GM21390 (cell line): ENCODE results near the gene ACOT7.
"Not testable (repeated sequence)": the region's sequence is repeated elsewhere in the genome, so short reads cannot be mapped to it uniquely, and the experiment has no call there.

ENCODE experiments used
- ATAC-seq: cut with Tn5 transposase; IDR thresholded peaks from one replicate; pipeline ENCODE4 v1.9.1; 2021; ENCODE audit not compliant: unreplicated experiment

The ACOT7 gene, protein sequence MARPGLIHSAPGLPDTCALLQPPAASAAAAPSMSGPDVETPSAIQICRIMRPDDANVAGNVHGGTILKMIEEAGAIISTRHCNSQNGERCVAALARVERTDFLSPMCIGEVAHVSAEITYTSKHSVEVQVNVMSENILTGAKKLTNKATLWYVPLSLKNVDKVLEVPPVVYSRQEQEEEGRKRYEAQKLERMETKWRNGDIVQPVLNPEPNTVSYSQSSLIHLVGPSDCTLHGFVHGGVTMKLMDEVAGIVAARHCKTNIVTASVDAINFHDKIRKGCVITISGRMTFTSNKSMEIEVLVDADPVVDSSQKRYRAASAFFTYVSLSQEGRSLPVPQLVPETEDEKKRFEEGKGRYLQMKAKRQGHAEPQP

DNA sequence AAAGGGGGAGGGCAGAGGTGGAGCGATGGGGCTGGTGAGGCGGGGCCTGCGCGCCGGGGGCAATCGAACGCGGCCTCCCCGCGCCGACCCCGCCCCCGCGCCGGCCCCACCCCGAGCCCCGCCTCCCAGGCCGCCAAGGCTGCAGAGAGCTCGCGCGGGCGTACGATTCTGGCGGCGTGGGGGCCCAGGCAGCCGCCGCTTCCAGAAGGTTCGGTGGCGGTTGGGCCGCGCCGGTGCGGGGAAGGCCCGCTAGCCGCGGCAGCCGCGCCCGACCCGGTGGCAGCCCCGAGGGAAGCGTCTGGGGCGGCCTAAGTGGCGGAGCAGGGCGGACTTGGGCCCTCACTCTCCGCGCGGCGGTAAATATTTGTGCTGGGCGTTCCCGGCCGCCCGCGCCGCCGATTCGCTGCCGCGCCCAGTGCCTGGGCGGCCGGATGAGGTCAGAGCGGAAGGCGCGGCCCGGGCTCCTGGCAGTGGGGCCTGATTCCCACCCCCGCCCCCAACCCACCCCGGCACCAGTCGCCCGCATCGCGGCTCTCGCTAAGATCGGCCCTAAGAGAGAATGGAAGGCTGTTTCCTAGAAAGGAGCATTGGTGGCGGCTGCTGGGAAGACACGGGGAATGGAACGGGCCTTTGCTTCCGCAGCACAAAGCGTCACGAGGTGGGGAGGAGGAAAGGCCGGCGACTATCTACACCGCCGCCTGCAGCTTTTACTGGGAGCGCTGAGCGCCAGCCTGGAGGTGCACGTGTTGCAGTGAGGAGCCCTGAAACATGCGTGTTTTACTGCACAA, at the start of gene ACOT7:
Gene ACOT7 (minus strand): TSS at position 368 of the 788 bp plus-strand sequence. CDS start 368 bp downstream, outside the sequence.
- ATAC-seq, result peak; percentile 76

DNA sequence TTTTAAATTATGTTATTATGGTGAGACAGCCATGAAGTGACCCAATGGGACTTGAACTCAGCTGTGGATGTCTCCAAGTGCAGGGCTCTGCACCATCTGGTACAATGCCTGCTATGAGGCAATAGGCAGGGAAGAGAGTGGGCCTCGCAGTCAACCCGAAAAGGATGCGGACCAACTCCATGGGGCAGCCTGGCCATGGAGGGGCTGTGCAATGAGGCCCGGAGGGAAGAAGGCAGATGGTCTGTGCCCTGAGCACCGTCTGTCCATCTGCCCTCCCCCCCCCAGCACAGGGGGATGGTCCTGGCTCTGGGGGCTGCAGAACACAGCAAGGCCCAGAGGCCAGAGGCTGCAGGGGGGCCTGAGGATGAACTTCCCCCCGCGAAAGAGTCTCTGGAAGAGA, 48.0 kb upstream of the ACOT7 start:
- ATAC-seq, result no peak

DNA sequence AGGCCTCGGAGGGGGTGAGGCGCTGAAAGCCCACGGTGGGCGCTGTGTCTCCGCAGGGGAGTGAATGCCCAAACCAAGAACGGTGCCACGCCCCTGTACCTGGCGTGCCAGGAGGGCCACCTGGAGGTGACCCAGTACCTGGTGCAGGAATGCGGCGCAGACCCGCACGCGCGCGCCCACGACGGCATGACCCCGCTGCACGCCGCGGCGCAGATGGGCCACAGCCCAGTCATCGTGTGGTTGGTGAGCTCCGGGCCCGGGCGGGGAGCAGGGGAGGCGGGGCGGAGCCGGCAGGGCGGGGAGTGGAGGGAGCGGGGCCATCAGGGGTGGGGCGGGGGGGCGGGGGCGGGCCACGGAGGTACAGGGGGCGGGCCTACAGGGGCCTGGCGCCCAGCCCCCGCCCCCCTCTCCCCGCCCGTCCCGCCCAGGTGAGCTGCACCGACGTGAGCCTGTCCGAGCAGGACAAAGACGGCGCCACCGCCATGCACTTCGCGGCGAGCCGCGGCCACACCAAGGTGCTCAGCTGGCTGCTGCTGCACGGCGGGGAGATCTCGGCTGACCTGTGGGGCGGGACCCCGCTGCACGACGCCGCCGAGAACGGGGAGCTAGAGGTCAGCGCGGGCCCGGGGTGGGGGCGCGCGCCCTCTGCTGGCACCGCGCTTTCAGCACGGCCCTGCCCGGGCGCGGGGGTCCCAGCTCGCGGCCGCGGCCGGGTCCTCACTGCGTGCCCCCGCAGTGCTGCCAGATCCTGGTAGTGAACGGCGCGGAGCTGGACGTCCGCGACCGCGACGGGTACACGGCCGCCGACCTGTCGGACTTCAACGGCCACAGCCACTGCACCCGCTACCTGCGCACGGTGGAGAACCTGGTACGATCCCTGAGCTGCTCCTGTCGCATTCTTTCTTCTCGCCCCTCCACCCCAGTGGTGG, 46.9 kb upstream of the ACOT7 start:
- ATAC-seq, result no peak

DNA sequence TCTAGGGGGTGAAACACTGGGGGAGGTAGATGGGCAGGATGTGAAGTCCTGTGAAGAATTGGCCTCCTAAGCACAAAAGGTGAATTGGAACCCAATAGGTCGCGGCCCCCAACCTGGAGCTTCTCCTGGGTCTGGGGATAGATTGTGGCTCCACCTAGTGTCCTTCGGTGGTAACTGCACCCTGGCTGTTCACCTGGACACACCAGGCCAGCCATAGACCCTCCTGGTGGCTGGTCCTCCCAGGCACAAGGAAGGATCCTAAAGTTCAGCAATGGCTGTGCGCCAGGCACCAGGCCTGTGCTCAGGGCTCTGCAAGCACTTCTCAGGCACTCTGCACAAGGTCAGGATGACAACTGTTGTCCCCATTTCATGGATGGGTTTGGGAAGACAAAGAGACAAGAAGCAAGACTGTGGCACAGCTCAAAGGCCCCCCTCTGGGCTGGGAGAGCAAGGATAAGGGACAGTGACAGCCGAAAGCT, 44.5 kb upstream of the ACOT7 start:
- ATAC-seq, result no peak

DNA sequence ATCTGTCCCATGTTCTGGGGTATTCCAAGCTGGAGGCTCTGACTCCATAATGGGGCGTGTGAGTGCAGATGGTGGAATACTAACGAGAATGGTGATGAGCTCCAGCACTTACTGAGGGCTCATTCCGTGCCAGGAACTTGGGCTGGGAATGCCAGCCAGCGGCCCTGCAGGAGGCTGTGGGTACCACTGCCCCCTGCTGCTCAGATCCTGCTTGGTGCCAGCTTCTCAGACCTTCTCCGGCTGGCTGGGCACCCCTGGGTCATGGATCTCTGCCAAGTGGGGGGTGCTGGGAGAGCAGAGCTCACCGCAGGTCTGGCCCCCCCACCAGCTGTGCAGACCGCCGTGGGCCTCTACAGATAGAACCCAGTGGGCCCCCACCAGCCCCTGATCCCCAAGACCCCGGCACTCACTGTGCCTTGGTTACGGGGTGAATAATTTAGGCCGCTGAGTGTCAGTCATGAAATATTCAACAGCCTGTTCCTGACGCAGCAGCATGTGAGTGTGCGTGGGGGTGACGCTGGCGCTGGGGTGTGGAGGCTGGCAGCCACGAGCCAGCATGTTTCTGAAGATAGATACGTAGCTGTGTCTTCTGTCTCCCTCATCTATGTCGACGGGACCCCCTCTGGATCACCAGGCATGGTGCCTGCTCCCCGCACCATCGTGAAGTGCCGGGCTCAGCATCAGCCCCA, 43.6 kb upstream of the ACOT7 start:
- ATAC-seq, result not testable (repeated sequence)

DNA sequence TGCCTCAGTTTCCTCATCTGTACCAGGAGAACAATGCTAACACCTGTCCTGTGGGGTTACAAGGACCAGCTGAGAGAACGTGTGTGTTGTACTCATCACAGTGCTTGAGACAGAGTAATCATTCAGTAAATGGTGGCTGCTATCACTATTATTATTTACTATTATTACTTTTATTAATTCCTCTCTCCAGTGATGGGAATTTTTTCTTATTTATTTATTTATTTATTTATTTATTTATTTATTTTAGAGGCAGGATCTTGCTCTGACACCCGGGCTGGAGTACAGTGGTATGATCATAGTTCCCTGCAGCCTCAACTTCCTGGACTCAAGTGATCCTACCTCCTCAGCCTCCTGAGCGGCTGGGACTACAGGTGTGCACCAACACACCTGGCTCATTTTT, 42.7 kb upstream of the ACOT7 start:
- ATAC-seq, result not testable (repeated sequence)

DNA sequence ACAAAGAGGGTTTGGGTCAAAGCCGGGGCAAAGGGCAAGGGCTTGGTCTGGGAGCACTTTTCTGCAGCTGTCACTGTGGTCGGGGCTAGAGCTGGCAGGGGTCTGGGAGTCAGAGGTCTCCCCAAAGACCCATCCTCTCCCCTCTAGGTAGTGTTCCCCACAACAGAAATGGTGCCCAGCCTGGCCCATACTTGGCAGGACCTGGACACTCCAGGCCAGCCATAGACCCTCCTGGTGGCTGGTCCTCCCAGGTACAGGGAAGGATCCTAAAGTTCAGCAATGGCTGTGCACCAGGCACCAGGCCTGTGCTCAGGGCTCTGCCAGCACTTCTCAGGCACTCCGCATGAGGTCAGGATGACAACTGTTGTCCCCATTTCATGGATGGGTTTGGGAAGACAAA, 42.0 kb upstream of the ACOT7 start:
- no peak for ATAC-seq

DNA sequence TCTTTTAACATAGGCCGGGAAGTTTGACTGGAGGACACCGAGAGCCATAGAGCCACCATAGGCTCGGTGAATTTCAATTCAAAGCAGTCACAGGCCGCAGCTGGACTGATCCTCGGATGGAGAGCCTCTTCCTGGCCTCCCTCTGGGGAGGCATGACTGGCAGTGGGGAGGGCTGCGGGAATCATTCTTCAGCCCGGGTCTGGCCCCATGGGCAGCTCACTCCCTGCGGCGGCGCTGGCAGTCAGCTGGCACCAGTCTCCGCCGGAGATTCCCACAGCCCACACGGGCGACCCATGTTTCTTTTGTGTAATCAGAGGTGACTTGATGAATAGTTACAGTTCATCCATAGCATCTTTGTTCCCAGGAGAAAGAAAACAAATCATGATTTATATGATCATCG, 41.6 kb upstream of the ACOT7 start:
- no peak for ATAC-seq

DNA sequence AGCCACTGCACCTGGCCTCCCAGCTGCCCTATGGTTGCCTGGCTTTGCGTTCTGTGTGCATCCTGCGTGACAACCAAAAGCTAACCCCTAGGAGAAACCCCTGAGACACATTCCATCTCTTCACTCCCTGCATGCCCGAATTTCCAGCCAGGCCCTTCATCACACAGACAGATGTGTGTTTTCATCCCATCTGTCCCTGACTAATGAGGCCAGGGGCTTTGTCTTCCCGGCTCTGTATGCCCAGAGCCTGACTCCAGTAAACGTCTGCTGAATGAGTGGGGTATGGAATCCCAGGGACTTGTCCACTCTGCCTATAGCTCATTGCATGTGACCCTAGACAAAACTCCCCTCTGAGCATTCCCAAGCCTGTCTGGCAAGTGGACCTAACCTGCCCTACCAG, 40.6 kb upstream of the ACOT7 start:
- ATAC-seq, result no peak

DNA sequence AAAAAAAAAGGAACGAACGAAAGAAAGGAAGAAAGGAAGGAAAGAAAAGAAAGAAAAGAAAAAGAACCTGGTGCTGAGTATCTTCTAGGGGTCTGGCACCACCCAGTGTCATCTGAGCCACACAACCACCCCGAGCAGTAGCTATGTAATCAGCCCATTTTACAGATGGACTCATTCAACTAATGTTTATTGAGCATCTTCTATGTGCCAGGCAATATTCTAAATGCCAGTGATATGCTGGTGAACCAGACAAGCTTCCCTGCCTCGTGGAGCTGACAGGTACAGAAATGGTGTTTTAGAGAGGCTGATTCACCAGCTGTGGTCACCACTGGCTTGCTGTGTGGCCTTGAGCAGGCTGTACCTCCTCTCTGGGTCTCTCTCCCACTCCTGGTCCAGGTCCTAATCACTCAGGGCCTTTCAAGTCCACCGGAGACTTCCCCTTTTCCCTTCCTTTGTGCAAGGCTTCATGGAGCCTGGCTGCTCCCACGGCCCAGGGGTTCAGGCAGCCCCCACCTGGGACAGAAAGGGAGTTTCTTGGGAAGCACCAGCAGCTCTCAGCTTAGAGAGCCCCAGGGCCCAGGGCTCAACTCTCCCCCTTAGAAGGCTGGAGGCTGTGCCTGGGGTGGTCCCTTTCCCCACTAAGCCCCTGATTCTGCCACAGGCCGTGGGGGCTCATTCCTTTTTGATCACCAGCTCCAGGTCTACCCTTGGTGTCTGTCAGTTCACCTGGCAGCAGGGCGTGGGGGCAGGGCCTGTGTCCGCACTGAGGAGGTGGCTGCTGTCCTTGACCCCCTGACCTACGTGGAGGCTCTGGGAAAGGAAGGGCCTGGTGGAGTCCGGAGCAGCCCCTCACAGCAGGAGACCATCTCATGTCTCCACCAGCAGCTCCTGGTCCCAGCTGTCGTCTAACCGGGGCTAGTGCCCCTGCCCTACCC, 38.3 kb upstream of the ACOT7 start:
- ATAC-seq, result not testable (repeated sequence)

DNA sequence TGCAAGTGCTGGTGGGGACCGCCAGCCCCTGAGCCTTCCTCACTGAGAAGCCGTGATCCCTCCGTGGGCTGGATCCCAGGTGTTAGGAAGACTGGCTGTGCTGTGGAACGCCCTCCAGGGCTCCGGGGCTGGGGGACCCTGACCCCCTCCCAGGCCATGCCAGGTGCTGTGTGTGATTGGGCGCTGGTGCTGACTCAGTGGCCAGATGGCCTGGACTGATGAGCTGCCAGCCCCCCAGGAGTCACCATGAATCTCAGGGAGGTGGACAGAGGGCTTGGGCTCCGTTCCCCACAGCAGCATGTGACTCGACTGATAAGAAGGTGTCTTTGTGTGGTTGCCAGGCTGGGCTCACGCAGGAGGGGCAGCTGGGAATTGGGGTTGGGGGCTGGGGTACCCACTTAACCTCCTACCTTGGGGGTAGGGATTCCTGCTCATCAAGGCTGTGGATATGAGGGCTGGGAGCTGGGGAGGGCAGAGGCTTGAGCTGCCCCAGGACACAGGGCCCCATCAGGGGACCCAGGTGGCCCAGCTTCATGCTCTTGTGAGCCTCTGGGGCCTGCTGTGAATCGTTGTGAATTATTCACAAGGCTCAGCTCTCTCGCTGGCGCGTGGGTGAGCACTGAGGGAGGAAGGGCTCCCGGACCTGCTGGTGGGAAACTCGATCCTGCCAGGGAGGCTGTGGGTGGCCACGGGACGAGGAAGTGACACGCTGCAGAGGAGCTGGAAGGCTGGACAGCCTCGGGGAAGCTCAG, 36.3 kb upstream of the ACOT7 start:
- ATAC-seq, result not testable (repeated sequence)

DNA sequence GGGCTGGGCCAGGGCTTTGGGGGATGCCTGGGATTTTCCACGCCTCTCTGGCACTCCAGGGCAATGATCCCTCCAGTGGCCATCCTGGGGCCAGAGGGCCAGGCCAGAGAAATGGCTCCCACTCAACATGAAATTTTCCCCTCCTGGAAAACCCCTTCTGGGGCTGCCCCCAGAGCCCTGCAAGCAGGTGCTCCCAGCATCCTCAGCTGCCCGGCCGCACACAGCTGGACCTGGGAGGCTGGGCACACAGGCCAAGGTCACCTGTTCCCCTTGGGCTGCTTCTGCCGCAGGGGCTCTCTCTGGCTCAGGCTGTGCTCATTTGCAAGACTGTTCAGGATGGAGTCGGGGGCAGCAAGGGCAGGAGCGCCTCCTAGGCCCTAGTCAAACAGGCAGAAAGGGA, 34.9 kb upstream of the ACOT7 start:
- ATAC-seq, result not testable (repeated sequence)

DNA sequence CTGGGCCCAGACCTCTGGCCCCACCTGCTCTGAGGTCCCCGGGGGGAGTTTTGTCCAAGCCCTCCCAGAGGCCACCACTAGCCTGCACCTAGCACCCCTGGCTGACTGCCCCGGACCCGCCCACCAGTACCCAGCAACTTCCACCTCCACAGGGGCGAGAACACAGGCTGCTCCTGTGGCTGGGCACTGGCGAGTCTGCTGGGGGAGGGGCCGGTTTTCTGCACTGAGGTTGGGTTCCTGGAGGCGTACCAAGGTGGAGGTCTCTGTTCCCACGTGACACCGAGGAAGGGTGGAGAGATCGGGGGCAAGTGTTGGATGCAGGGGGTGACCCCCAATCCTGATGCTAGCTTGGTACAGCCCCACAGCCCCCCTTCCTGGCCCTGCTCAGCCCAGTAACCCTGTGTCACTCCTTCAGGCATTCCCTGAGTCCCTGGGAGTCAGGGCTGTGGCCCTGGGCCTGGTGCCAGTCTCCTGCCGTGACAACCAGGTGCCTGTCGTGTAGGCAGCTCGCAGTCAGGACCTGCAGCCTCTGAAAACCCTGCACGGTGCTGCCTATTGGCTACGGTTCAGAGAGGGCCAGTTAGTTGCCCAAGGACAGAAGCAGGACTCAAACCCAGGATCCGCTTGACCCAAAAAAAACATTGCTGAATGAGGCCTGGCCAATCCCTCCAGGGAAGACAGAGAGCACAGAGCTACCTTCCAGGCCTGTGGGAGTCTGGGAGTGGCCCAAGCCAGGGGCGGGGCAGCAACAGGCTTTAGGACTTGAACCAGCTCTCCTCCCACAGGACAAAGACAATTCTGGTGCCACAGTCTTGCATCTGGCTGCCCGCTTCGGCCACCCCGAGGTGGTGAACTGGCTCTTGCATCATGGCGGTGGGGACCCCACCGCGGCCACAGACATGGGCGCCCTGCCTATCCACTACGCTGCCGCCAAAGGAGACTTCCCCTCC, 34.1 kb upstream of the ACOT7 start:
- ATAC-seq, result no peak

DNA sequence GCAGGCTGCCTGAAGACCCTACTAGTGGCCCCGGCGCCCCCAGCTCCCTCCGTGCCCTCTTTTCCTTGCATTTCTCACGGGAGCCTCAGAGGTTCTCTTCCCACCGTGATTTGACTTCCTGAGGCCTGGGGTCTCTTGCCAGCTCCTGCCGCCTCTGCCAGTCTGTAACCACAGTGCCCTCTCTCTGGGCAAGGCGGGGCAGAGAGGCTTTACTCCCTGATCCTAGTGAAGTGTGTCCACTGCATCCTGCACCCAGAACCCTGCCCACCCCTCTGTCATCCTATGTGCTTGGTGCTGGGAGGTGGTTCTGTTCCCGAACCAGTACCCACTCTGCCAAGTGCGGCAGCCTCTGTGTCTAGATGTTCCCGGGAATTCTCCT, 33.4 kb upstream of the ACOT7 start:
- no peak for ATAC-seq

DNA sequence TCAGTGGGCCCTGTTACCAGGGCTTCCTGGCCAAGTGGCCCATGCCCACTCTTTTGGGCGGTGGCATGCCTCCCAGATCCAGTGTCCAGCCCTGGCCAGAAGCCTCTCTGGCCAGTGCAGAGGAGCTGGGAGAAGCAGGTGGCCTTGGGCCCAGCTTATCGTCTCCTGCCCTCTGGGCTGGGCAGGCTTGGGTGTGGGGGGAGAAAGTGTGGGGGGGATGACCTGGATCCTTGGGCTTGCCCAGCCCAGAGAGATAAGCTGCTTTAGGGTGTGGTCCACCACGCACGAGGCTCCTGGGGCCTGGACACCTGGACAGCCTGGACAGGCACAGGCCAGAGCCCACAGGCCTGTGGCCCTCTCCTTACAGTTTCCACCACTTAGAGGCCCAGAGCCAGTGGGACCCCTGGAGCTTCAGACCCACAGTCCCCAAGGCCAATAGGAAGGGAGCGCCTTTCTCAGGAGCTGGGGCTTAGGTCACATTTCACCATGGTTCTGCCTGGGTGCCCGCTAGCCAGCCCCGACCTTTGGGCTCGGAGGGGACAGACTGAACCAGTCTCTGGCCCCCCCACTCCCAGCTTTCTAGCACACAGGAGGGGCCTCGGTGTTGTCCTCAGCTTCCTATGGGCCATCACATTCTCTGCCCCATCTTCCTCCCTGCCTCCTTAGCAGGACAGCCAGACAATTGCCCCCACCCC, 32.9 kb upstream of the ACOT7 start:
- ATAC-seq, result no peak

DNA sequence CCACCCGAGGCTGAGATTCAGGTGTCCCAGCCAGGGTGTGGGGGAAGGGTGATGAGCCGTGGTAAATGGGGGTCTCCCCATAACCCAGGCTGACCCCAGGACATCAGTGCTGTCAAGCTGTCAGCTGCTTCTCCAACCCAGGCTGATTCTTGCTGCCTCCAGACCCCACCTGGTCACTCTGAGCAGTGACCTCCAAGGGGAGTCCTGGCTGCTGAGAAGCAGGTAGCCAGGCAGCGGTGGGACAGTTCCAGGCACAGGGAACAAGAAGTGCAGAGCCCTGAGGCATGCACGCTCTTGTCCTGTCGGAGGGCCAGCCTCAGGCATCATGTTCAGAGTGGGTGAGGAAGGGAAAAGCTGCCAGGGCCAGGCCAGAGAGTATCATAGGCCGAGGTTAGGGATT, 32.1 kb upstream of the ACOT7 start:
- ATAC-seq, result no peak
